Measurements from ENCODE around the gene CSRNP3.
A peak's percentile ranks its signal among the peaks of the same experiment; 100 is the strongest.
"Not testable (repeated sequence)": the region's sequence is repeated elsewhere in the genome, so short reads cannot be mapped to it uniquely, and the experiment has no call there.

The CSRNP3 gene

GRCh38 chr2:165547900-165548299 is 78.4 kb downstream of the CSRNP3 start:
- no peak for DNase-seq

- no peak for DNase-seq
Observed at GRCh38 chr2:165549619-165550018, 80.1 kb downstream of the CSRNP3 start.

DNA sequence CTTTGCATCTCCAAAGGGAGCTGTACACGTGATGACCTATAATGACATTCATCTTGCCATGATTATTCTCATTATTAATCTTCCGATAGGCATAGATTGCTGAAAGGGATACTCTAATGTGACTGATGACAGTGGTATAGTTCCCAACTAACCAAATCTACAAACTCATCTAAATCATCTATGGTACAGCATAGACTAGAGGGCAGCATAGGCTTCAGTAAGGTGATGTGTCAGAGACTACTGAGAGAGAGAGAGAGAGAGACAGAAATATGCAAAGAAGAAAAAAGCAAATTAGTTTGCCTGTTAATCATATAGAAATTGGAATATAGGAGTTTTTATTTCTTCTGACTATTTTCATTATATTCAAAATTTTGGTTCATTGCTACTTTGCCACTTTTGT is 89.3 kb downstream of the CSRNP3 start:
- DNase-seq, result no peak

DNA sequence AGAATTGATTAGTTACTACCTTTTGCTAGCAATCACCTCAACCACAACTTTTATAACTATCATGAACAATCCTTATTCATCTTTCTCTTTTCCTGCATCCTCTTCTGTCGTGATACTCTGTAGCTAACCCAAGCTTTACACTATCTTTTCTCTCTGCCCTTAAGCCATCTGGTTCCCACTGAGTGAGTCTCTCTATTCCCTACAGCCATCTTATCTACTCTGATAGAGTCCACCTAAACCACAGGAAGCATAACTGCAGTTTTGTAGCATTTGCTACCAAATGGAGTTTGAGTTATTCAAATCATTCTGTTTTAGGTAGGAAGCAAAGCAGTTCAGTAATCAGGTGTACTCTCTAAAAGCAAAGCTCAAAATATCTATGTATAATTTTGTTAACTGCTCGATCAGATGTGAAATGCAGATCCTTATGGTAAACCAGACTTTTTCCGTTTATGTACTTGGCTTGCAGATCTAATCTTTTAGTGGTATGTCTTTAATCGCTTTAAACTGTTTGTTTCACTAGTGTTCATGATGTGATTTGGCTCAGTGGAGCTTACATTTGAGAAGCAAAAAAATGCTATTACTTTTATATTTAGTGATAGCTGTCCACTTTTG is 91.0 kb downstream of the CSRNP3 start:
- DNase-seq, result no peak

GRCh38 chr2:165561516-165561915 is 92.0 kb downstream of the CSRNP3 start:
- DNase-seq, result no peak

GRCh38 chr2:165562233-165562632 is 92.7 kb downstream of the CSRNP3 start:
- no peak for DNase-seq

DNA sequence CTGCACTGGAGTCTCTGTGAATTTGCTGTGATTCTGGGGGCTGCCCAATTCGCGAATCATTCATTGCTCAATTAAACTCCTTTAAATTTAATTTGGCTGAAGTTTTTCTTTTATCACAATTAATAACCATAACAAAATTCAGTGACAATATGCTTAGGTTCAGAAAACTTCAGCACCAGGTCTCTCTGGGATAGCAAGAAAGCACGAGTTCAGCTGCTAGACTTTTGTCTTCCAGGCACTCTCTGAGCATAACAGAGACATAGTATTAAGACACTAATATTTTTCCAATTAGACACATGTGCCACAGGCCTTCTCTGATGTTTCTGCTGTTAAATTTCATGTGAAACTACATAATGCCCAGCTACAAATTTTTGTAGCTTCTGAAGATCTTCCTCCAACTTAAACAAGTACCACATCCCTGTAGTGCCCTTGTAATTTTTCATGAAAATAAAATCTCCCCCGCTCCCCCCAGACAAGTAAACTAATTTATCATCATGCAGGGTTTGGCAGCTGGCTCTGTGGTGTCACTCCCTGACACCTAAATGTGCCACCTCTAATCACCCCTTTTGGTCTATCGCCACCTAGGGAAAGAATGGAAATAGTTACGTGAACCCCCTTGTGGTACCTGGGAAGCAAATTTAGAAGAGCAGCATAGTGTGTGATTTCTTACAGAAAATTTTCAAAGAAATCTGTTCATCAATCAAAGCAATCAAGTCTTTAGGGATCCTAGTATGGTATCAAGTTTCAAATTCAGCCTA is 94.1 kb downstream of the CSRNP3 start:
- no peak for DNase-seq

DNA sequence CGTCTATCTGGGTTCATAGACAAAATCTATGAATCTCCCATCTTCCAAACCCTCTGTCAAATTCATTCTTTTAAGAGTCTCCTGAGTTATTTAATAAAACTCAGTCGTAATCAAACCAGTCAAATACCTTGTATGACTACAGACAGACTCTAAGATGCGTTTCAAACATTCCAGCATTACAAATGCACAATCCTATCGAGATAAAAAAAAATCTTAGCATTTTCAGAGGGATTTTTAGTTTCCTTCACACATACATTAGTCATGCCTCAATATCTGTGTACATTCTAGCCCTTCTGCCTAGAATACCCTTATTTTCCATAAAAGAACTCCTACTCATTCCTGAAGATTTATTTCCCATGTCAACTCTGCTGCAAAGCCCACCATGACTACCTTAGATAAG is 96.5 kb downstream of the CSRNP3 start:
- DNase-seq, result no peak

DNA sequence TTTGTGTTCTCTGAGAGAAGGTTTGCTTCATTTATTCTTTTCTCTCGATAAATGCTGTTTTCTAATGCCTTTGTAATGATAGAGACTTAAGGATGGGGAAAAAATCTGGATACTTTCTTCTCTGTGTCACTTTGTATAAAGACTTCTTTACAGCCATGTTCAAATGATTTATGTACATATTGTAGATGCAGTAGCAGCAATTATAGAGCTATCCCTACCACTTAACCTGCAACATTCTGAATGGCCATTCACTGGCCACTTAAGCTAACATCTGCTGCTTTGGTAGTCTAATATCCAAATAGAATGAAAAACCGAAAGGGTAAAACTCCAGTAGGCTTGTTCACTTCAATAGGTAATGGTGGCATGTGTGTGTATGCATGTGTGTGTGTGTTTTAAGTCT is 97.8 kb downstream of the CSRNP3 start:
- no peak for DNase-seq

- DNase-seq, result no peak
Observed at GRCh38 chr2:165568361-165568760, 98.9 kb downstream of the CSRNP3 start.

- no peak for DNase-seq
Observed at GRCh38 chr2:165571477-165571876, 102.0 kb downstream of the CSRNP3 start.

DNA sequence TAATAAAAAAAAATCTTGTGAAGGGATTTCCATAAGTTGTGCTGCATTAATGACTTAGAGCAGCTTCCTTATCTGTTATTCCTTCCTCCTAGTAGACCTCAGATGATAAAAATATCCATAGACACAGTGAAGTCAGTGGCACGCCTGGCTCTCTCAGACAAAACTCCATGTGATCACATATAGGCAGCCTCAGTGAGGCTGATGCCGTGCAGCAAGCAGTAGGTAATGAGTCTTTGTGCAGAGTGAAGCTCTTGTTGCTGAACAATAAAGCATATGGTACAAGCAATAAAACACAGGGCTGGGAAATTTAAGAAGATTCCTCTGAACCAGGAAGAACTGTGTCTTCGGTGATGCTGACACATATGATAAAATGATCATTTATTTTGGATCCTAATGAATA is 102.7 kb downstream of the CSRNP3 start:
- DNase-seq, result no peak

DNA sequence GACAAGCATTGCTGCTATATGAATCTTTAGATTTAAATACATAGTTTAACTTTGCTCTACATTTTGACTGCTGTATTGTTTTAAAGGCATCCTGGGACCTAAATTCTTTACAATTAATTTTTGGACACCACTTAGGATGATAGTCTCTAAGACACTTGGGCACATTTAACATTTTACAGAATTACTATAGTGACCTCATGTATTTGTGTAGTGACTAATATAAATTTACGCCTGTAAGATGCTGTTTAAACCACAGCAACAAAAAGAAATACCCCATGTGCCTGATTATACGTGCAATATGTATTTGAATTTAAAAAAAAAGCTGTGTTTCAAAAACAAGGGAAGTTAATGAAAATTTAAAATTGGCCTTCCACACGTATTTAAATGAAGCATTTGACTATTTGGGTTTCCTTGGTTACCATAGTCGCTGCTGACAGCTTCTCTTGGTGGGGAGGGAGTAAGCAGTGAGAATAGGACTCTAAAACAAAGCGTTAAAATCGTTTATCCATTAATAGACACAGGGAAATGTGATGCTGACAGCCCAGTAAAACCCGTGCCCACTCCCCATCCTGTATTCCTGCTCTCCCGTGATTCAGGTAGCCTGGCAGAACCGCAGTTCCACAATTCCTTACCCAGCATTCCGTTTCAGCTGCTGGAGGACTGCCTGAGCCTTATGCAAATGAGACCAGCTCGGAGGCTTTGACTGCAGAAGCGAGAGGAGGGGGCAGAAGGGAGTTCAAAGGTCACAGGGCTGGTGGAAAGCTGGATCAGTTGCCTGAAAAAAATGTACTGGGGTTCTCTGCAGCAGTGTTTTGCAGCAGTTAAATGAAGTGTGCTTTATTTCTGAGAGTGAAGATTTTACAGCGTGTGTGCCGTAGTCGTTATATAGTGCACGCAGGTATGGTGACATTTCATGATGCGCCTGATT is 104.3 kb downstream of the CSRNP3 start:
- peak; percentile 74 for DNase-seq

- DNase-seq, result no peak
Observed at GRCh38 chr2:165575044-165575615, 105.6 kb downstream of the CSRNP3 start.

DNA sequence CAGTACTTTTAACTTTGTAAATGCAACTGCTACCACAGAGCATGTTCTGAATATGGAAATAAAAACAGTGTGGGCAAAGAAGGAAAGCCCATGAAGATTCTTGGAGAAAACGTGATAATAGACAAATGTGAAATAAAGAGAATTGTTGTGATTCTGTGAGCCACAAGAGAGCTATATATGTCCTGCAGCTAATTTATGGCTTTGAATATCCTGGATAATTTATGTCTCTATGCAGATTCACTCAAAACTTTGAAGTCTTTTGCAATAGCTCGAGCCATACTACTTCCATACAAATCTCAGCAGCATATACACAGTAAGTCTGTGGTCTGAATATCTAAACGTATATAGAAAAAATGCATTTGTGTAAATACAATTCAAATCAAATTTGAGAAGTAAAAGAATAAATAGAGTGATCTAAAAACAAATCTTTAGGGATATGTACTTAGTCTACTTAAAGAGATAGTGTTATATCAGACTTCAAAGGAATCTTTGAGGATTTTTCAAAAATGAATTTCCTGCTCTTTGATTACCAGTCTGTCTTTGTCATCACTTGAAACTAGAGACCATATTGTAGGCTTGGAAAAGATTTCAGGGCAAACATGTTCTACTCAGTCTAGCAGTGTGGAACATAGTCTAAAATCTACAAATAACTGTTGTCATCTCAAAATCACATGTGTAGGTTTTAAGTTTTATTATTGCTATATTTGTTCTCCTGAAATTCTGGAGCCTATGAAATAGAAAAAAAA is 107.1 kb downstream of the CSRNP3 start:
- DNase-seq, result no peak

GRCh38 chr2:165582409-165582808 is 112.9 kb downstream of the CSRNP3 start:
- no peak for DNase-seq

GRCh38 chr2:165582863-165583506 is 113.5 kb downstream of the CSRNP3 start:
- no peak for DNase-seq

DNA sequence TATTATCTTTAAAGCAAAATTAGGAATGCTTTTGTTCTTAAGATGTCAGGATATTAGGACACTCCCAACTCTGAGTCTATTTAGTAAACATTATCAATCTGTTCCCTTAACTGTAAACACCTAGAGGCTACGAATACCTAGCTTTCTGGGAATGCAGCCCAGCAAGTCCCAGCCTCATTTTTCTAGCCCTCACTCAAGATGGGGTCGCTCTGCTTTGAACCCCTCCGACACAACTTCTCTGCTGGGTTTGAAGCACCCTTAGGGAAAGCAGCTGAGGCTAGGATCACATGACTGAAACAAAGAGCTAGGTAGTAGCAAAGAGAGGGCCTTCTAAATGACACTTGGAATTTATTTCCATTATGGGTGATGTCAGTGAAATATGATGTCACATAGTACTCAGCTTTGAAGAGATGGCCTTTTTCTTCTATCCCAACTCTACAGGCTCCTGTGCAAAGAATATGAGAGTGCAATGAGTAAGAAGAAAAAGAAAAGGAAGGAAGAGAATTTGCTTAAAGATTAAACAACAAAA is 114.7 kb downstream of the CSRNP3 start:
- DNase-seq, result no peak

GRCh38 chr2:165586019-165586418 is 116.5 kb downstream of the CSRNP3 start:
- DNase-seq, result no peak

GRCh38 chr2:165587335-165587938 is 117.9 kb downstream of the CSRNP3 start:
- no peak for DNase-seq

DNA sequence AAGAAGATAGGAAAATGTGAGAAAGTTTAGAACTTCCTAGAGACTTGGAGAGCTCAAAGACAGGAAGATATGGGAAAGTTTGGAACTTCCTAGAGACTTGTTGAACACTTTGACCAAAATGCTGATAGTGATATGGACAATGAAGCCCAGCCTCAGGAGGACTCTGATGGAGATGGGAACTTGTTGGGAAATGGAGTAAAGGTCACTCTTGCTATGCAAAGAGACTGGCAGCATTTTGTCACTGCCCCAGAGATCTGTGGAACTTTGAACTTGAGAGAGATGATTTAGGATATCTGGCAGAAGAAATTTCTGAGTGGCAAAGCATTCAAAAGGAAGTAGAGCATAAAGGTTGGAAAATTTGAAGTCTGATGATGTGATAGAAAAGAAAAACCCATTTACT is 121.5 kb downstream of the CSRNP3 start:
- not testable (repeated sequence) for DNase-seq

Measured in right kidney (tissue), 1 donor.